ENCODE measurements around the gene CST11.

GRCh38 chr20:23417861-23418260, 34.8 kb downstream of the CST11 start:
- TF ChIP-seq CTCF (IDR thresholded peaks at IDR 0.05; ENCODE audit: extremely low read depth in 1 of 2, insufficient read depth in 1 of 2, low read depth in 1 of 2, low read length in 2 of 2) = no peak
- TF ChIP-seq JUN (IDR thresholded peaks at IDR 0.05; ENCODE audit: borderline replicate concordance, insufficient read depth, insufficient read length, low read depth) = no peak
- TF ChIP-seq POLR2A (IDR thresholded peaks at IDR 0.05; ENCODE audit: low read depth, low read length) = no peak
- TF ChIP-seq MYC (IDR thresholded peaks at IDR 0.05; ENCODE audit: low read depth, low read length) = no peak
- TF ChIP-seq EZH2 (IDR thresholded peaks at IDR 0.05; ENCODE audit: borderline replicate concordance, low read depth, low read length, severe bottlenecking) = no peak
- TF ChIP-seq POLR2AphosphoS5 (IDR thresholded peaks at IDR 0.05; ENCODE audit: insufficient read depth, low read depth, low read length) = no peak
